PC-3 (cell line): ENCODE results near the gene SNTG2.

Source experiments
- CTCF ChIP-seq: fragments of 300-600 bp; sonication (generic); conservative IDR thresholded peaks from 2 replicates; pipeline ENCODE4 v1.5.1; 2017; ENCODE audit warnings: antibody characterized with exemption, low read depth, mild to moderate bottlenecking, low read length
- EZH2 ChIP-seq: fragments of 300-600 bp; sonication (generic); IDR thresholded peaks from one replicate; pipeline ENCODE4 v1.6.1; 2017; ENCODE audit warnings: antibody characterized with exemption, mild to moderate bottlenecking, low read length; ENCODE audit not compliant: unreplicated experiment
- EZH2phosphoT487 ChIP-seq: fragments of 300-600 bp; sonication (generic); IDR thresholded peaks from 2 replicates; pipeline ENCODE4 v1.6.1; 2018; ENCODE audit warnings: mild to moderate bottlenecking, antibody characterized with exemption, low read length, borderline replicate concordance

GRCh38 chr2:1081451-1082225, 131.0 kb downstream of the SNTG2 start:
- TF ChIP-seq EZH2 (no peak), CTCF (no peak), EZH2phosphoT487 (no peak)
